EL (cell line): ENCODE data around the gene SNRNP48.

Experiments
- DNase-seq: peaks from one replicate; pipeline ENCODE4 v3.0.0-alpha.2; 2016

Gene SNRNP48

DNA sequence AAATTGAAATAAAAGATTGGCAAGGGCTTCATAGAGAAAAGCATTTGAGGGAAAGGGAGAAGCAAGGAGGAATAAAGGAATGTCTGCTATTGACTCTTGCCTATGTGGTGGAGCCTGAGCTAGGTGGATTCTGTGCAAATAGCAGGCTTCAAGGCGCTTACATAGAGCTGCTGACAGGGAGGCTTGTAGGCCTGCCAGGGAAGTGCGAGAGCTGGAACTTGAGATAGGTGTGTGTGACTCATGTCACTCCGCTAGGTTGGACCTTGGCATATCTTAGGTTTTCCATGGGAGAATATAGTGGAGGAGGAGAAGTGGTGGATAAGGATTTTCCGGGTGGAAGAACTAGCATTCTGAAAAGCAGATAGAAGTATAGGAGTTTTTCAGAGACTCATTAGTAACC is 14.0 kb downstream of the SNRNP48 start:
- DNase-seq, result no peak

GRCh38 chr6:7604506-7604905 is 14.5 kb downstream of the SNRNP48 start:
- DNase-seq, result no peak

DNA sequence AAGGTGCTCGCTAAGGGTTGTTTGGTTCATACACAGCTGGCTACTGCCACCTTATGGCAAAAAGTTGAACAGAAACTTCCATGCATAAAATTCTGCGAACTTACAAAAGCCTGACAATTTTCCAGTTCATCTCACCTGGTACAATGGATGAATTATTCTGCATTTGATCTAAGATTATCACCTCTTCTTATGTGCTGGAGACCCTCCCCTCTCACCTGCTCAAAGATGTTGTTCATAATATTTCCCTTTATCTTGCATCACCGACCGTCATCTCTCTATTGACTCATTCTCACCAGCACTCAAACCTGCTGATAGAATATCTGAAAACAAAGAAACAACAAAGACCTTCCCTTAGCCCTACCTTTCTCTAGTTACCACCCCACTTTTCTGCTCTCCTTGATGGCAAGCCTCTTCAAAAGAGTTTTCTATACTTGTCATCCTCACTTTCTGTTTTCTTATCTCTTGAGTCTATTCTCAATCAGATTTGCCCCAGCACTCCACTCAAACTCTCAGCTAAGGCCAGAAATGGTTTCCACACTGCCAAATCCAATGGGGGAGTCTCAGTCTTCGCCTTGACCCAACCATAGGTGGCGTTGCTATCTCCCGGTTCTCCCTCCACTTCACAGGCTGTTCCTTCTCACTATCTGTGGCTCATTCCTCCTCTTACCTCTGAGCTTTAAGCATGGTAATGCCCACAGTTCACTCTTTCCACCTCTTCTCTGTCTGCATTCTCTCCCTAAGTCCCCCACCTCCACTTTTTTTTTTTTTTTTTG is 25.8 kb downstream of the SNRNP48 start:
- peak; percentile 57 for DNase-seq

DNA sequence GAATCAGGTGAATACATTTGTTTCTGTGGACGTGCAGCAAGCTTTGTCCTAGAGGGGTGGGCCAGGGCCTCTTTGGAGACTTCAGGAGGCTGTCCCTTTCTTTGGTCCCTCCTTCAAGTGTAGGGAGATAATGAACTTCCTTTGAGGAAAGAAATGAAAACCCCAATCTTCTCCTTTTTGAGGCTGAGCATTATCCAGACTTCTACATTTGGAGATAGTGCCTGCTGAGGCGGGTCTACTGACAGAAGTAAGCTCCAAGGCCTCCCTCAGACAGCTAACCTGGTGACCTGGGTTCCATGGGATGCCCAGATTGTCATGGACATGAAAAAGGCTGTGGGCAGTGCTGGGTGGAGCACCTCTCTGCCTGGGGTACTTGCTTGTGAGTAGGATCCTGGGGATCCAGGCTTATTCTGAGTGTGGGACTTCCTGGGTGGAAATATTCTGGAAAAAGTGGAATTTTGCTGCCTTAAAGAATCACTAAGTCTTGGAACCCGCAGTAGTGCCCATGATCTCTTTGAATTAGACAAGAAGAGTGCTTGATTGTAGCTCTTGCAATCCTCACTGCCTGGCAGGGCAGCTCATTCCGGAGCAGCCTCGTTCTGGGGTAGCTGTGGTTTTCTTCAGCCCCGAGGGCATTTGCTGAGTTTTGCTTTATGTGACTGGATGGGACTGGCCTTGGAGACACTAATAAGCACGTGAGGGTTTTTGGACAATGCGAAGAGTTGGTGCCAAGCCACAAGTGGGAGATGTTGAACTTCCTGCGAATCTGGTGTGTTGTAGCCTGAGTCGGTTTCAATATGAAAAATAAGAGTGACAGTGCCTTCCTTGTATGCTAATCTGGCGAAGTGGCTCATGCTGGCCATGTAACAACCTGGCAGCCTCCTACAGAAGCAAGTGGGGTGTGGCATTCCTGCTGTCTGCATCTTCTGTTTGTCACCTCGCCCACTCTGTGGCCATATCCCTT is 28.1 kb downstream of the SNRNP48 start:
- DNase-seq, result peak; percentile 84

DNA sequence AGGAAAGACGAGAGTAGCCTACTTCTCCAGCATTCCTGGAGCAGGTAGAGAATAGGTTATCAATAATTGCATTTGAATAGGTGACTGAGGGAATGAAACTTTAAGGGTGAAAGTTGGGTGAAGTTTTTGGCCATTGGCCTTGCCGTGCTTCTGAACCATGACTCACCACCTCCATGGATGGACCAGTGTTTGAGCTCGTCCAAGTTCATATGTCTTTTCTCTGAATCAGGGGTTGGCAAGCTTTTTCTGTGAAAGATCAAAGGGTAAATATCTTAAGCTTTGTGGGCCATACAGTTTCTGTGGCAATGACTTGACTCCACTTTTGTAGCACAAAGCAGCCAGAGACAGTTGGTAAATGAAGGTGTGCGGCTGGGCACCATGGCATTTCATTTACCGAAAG is 31.8 kb downstream of the SNRNP48 start:
- DNase-seq, result peak; percentile 11

GRCh38 chr6:7624796-7625710 is 35.1 kb downstream of the SNRNP48 start:
- DNase-seq, result no peak

- DNase-seq, result peak; percentile 14
These were observed 38.5 kb downstream of the SNRNP48 start for GRCh38 chr6:7628479-7628878.

GRCh38 chr6:7628909-7629308 is 38.9 kb downstream of the SNRNP48 start:
- DNase-seq, result no peak

- DNase-seq, result no peak
These were observed 39.3 kb downstream of the SNRNP48 start for GRCh38 chr6:7629321-7629720.

- DNase-seq, result no peak
These were observed 40.8 kb downstream of the SNRNP48 start for GRCh38 chr6:7630792-7631191.

GRCh38 chr6:7631466-7631865 is 41.5 kb downstream of the SNRNP48 start:
- no peak for DNase-seq

DNA sequence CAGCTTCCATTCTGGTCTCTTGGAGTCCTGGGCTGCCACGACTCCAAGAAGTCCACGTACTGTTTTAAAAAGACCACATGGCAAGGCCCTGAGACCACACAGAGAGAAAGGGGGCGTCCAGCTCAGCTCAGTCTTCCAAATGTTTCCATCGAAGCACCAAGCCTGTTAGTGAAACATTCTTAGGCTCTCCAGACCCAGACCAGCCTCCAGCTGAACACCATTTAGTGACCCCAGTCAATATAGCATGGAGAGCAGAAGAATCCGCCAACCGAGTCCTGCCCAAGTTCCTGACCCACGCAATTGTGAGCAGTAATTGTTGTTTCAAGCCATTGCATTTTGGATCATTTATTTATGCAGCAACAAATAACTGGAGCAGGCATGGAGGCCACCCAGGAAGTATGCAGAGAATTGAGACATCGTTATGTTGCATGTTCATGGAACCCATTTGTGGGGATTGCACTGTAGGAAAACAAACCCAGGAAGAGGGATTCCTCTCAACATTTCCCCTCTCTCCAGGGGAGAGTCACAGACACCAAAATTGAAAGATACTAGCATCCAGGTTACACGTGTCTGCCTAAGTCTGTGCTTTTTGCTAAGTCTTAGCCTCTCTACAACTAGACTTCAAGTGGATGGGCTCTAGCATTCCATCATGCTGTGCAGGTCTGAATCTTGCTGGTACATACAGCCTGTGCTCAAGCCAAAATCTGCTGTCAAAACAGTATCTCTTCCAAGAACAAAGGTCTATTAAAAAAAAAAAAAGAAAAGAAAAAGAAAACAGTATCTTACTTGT is 42.7 kb downstream of the SNRNP48 start:
- DNase-seq, result no peak

GRCh38 chr6:7633361-7633760 is 43.4 kb downstream of the SNRNP48 start:
- DNase-seq, result no peak

- peak; percentile 10 for DNase-seq
These were observed 46.2 kb downstream of the SNRNP48 start for GRCh38 chr6:7636151-7636550.

GRCh38 chr6:7637533-7637932 is 47.5 kb downstream of the SNRNP48 start:
- DNase-seq, result no peak

- no peak for DNase-seq
These were observed 49.4 kb downstream of the SNRNP48 start for GRCh38 chr6:7639427-7639826.

- no peak for DNase-seq
These were observed 50.0 kb downstream of the SNRNP48 start for GRCh38 chr6:7640016-7640415.

- peak; percentile 79 for DNase-seq
These were observed 50.9 kb downstream of the SNRNP48 start for GRCh38 chr6:7640607-7641577.

DNA sequence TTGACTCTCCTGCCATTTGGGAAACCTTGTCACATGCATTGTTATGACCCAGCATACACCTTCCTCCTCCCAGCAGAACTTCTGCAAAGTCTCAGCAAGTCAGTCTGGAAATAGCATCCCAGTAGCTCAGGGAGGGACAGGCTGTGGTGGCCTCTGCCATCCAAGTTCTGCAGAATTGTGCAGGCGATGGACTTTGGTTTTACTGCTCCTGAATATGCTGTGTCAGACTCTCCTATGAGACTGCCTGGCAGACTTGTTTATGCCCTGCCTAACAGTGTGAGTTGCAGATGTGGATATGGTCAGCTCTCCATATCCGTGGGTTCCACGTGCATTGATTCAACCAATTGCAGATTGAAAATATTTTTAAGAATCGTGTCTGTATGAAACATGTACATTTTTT is 52.8 kb downstream of the SNRNP48 start:
- no peak for DNase-seq

DNA sequence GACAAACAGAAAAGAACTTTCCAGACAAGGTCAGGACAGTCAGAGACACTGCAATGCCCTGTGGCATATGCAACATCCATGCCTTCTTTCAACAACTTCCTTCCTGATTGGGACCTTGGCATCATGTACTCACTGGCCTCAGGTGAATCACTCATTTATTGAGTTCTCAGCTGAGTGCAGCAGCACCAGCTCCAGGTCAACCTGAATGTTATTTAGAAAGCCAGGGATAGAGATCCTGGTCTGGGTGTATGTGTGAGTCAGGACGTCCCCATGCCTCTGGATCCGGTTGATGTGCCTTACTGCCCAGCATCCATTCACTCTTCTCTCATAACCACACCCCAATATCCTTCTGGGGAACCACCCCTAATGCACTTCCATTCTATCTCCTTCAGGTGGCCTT is 54.4 kb downstream of the SNRNP48 start:
- no peak for DNase-seq

DNA sequence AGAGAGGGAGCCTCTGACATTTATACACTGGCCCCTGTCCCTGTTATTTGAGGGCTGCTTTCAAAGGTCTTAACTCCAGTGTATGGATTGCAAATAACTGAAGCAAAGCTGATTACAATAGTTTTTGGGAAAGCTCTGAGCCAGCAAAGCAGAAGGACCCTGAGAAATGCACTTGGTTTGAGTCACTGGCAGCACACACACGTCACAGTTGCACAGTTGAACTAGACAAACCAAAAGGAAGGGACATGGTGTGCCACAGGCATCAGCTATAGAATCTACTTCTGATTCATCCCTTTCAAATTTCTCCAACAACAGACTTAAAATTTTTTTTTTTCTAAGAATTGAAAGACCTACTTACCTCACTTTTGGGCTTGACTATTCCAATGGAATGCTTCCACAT is 56.4 kb downstream of the SNRNP48 start:
- DNase-seq, result peak; percentile 34
